ENCODE measurements around the gene NEK11.

Gene NEK11

GRCh38 chr3:131390331-131390730, 363.7 kb downstream of the NEK11 start:
- TF ChIP-seq EZH2 (IDR thresholded peaks at IDR 0.05; ENCODE audit: borderline replicate concordance, low read depth, low read length, severe bottlenecking) (no peak), CTCF (IDR thresholded peaks at IDR 0.05; ENCODE audit: borderline replicate concordance, extremely low read depth, low read length, poor library complexity, severe bottlenecking) (no peak)
- Histone ChIP-seq H3K4me3 (ENCODE audit: low read depth in 1 of 2, low read length in 2 of 2) (no peak overlapping the region), H3K27me3 (ENCODE audit: insufficient read depth, low read length, poor library complexity) (no peaks in the 10 kb centered on the region), H3K9me3 (ENCODE audit: insufficient read depth, low read length, severe bottlenecking) (no peaks in the 10 kb centered on the region), H4K20me1 (ENCODE audit: insufficient read depth, low read length) (no peaks in the 10 kb centered on the region), H3K4me2 (ENCODE audit: insufficient read depth, low read length) (no peak overlapping the region), H3K9ac (ENCODE audit: low read depth, low read length) (no peak overlapping the region), H3K4me1 (ENCODE audit: insufficient read depth, low read length) (no peaks in the 10 kb centered on the region), H3K36me3 (ENCODE audit: insufficient read depth, low read length) (no peaks in the 10 kb centered on the region), H3K27ac (ENCODE audit: low read length) (no peak overlapping the region), H3K79me2 (ENCODE audit: insufficient read depth, low read length) (no peaks in the 10 kb centered on the region), H2AFZ (ENCODE audit: low read depth, low read length) (no peak overlapping the region)
- ATAC-seq (ENCODE audit: insufficient read depth, low read depth) (no peak), DNase-seq (no peak)

- no peak for TF ChIP-seq CTCF (IDR thresholded peaks at IDR 0.05; ENCODE audit: borderline replicate concordance, extremely low read depth, low read length, poor library complexity, severe bottlenecking)
- no peak for TF ChIP-seq EZH2 (IDR thresholded peaks at IDR 0.05; ENCODE audit: borderline replicate concordance, low read depth, low read length, severe bottlenecking)
- Histone ChIP-seq H3K4me3 (ENCODE audit: low read depth in 1 of 2, low read length in 2 of 2) (no peak overlapping the region), H3K79me2 (ENCODE audit: insufficient read depth, low read length) (no peaks in the 10 kb centered on the region), H3K4me1 (ENCODE audit: insufficient read depth, low read length) (no peaks in the 10 kb centered on the region), H3K9me3 (ENCODE audit: insufficient read depth, low read length, severe bottlenecking) (no peaks in the 10 kb centered on the region), H3K27ac (ENCODE audit: low read length) (no peak overlapping the region), H3K9ac (ENCODE audit: low read depth, low read length) (no peak overlapping the region), H2AFZ (ENCODE audit: low read depth, low read length) (no peak overlapping the region), H4K20me1 (ENCODE audit: insufficient read depth, low read length) (no peaks in the 10 kb centered on the region), H3K36me3 (ENCODE audit: insufficient read depth, low read length) (no peaks in the 10 kb centered on the region), H3K4me2 (ENCODE audit: insufficient read depth, low read length) (no peak overlapping the region), H3K27me3 (ENCODE audit: insufficient read depth, low read length, poor library complexity) (no peaks in the 10 kb centered on the region)
- ATAC-seq (ENCODE audit: insufficient read depth, low read depth) (no peak), DNase-seq (no peak)
Observed at GRCh38 chr3:131393051-131393450, 366.4 kb downstream of the NEK11 start.

- no peaks in the 10 kb centered on the region for H3K4me1 ChIP-seq (ENCODE audit: insufficient read depth, low read length)
- DNase-seq (no peak), ATAC-seq (ENCODE audit: insufficient read depth, low read depth) (no peak)
- no peaks in the 10 kb centered on the region for H4K20me1 ChIP-seq (ENCODE audit: insufficient read depth, low read length)
- H3K79me2 ChIP-seq (ENCODE audit: insufficient read depth, low read length), result no peaks in the 10 kb centered on the region
- H3K36me3 ChIP-seq (ENCODE audit: insufficient read depth, low read length), result no peaks in the 10 kb centered on the region
- no peak overlapping the region for H3K4me2 ChIP-seq (ENCODE audit: insufficient read depth, low read length)
- no peak overlapping the region for H3K9ac ChIP-seq (ENCODE audit: low read depth, low read length)
- TF ChIP-seq CTCF (IDR thresholded peaks at IDR 0.05; ENCODE audit: borderline replicate concordance, extremely low read depth, low read length, poor library complexity, severe bottlenecking) (no peak), EZH2 (IDR thresholded peaks at IDR 0.05; ENCODE audit: borderline replicate concordance, low read depth, low read length, severe bottlenecking) (no peak)
- H3K27me3 ChIP-seq (ENCODE audit: insufficient read depth, low read length, poor library complexity), result no peaks in the 10 kb centered on the region
- no peak overlapping the region for H3K4me3 ChIP-seq (ENCODE audit: low read depth in 1 of 2, low read length in 2 of 2)
- no peaks in the 10 kb centered on the region for H3K9me3 ChIP-seq (ENCODE audit: insufficient read depth, low read length, severe bottlenecking)
- no peak overlapping the region for H2AFZ ChIP-seq (ENCODE audit: low read depth, low read length)
- H3K27ac ChIP-seq (ENCODE audit: low read length), result no peak overlapping the region
Observed at GRCh38 chr3:131393868-131394267, 367.2 kb downstream of the NEK11 start.

GRCh38 chr3:131394400-131394799, 367.7 kb downstream of the NEK11 start:
- H3K4me1 ChIP-seq (ENCODE audit: insufficient read depth, low read length), result no peaks in the 10 kb centered on the region
- no peak overlapping the region for H3K4me3 ChIP-seq (ENCODE audit: low read depth in 1 of 2, low read length in 2 of 2)
- H3K36me3 ChIP-seq (ENCODE audit: insufficient read depth, low read length), result no peaks in the 10 kb centered on the region
- DNase-seq (no peak), ATAC-seq (ENCODE audit: insufficient read depth, low read depth) (no peak)
- no peaks in the 10 kb centered on the region for H3K27me3 ChIP-seq (ENCODE audit: insufficient read depth, low read length, poor library complexity)
- H2AFZ ChIP-seq (ENCODE audit: low read depth, low read length), result no peak overlapping the region
- TF ChIP-seq EZH2 (IDR thresholded peaks at IDR 0.05; ENCODE audit: borderline replicate concordance, low read depth, low read length, severe bottlenecking), result no peak
- no peak for TF ChIP-seq CTCF (IDR thresholded peaks at IDR 0.05; ENCODE audit: borderline replicate concordance, extremely low read depth, low read length, poor library complexity, severe bottlenecking)
- H4K20me1 ChIP-seq (ENCODE audit: insufficient read depth, low read length), result no peaks in the 10 kb centered on the region
- H3K27ac ChIP-seq (ENCODE audit: low read length), result no peak overlapping the region
- no peaks in the 10 kb centered on the region for H3K79me2 ChIP-seq (ENCODE audit: insufficient read depth, low read length)
- no peaks in the 10 kb centered on the region for H3K9me3 ChIP-seq (ENCODE audit: insufficient read depth, low read length, severe bottlenecking)
- no peak overlapping the region for H3K4me2 ChIP-seq (ENCODE audit: insufficient read depth, low read length)
- no peak overlapping the region for H3K9ac ChIP-seq (ENCODE audit: low read depth, low read length)

Measured in DND-41 (cell line).